ENCODE measurements around the gene CCDC17.
A peak's percentile ranks its signal among the peaks of the same experiment; 100 is the strongest.

Gene CCDC17

DNA sequence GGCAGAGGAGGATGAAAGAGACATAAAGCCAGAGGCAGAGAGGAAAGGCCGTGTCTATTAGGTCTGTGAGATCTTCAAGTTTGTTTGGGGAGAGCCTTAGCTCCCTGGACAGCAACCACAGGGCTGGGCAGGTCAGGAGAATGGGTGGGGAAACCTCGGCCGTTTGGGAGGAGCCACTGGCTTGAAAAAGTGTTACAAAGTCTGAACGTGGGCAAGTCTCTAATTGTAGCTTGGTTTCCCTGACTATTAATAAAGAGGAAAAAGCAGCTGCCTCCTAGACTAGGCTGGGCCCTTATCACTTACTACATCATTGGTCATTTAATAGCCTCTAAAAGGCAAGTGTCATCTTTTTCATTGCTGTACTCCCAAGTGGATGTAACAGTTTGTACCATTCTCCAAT is at the start of gene CCDC17:
TSS of gene CCDC17 (minus strand) at position 83 of the 400 bp plus-strand sequence. CDS start 145 bp downstream, outside the sequence.
- no peak for DNase-seq (ENCODE audit: extremely low read depth in 1 of 2, low read depth in 1 of 2)

DNA sequence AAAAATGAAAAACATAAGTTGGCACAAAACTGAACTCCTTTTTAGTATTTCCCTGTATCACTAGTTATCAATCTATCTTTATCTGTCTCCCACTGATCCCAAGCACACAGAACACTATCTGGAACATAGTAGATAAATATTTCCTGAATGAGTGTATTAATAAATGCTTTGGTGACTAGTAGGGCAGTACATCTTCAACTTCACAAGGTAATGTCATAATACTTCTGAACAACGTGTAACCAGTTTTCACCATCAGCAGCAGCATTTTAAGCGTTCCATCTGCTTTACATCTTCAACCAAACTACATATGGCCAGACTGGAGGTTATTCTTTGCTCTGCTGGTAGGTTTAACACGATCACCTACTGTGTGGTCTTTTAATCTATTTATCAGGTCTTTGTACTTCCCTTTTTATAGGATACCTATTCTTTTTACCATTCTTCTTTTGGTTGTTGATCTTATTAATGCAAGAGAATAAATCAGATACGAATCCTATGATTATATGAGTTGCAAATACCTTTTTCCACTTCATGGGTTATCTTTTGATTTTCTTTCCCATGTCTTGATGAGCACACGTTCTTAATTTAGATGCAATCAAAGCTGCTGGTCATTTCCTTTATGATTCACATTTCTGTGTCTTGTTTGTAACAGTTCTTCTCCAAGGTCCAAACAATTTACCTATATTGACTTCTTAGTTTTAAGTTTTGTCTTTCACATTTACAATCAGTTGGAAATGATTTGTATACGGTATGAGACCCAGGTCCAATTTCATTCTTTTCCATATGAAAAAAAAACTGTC is 46.2 kb upstream of the CCDC17 start:
- DNase-seq (ENCODE audit: extremely low read depth in 1 of 2, low read depth in 1 of 2), result no peak

DNA sequence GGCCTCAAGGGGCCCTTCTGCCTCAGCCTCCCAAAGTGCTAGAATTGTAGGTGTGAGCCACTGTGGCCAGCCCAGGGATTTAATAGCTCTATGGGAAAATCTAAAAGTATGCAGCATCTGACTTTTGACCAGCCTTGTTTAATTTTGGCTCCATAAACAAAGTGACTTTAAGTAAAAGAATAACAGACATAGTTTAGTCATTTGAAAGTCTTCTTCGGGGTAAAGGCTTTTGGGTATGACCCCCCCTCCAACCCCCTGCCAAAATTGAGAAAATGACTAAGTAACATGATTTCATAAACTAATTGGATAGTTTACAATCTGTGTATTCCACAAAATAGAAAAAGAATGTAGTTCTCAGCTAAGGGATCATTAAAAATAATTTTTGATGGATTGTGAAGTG is 45.5 kb upstream of the CCDC17 start:
- DNase-seq (ENCODE audit: extremely low read depth in 1 of 2, low read depth in 1 of 2), result no peak

DNA sequence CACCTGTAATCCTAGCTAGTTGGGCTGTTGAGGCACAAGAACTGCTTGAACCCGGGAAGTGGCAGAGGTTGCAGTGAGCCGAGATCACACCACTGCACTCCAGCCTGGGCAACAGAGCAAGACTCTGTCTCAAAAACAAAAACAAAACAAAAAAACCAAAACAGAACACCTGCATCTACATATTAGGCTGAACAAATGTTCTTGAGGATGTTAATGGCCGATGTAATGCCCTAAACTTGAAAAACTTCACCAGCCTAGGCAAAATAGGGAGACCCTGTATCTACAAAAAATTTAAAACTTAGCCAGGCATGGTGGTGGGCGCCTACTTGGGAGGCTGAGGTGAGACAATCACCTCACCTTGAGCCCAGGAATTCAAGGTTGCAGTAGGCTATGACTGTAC is 44.7 kb upstream of the CCDC17 start:
- DNase-seq (ENCODE audit: extremely low read depth in 1 of 2, low read depth in 1 of 2), result no peak

DNA sequence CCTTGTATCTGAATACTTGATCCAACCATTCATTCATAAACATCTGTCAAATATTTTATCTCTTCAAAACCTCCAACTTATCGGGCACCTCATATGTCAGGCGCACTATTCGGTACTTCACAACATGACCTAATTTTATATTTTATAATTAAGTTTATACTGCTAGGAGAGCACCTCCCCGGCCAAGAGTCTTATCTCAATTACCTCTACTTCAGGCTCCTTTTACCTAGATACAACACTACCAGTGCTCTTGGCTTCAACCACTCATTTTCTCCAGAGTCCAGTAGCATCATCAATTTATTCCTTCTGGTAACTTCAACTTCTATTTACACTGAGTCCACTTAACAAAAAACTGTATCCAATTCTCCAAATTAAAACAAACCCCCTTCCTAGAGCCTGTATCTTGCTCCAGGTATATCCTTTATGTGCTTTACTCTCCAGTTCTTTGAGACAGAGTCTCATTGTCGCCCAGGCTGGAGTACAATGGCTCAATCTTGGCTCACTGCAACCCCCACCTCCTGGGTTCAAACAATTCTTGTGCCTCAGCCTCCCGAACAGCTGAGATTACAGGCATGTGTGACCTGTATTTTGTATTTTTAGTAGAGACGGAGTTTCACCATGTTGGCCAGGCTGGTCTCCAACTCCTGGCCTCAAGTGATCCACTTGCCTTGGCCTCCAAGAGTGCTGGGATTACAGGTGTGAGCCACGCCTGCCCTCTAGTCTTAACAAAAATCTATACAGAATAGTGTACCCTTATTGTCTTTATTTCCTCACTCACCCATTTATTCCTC is 43.7 kb upstream of the CCDC17 start:
- no peak for DNase-seq (ENCODE audit: extremely low read depth in 1 of 2, low read depth in 1 of 2)

DNA sequence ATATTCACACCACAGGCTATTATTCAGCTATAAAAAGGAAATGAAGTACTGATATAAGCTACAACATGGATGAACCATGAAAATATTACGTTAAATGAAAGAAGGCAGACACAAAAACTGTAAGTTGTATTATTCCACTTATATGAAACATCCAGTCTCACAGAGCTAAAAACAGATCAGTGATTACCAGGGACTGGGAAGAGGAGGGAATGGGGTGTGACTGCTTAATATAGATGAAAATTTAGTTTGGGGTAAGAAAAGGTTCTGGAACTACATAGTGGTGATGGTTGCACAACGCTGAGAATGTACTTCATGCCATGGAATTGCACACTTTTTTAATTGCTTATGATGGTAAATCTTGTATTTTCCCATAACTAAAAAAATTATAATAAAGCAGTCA is 43.0 kb upstream of the CCDC17 start:
- no peak for DNase-seq (ENCODE audit: extremely low read depth in 1 of 2, low read depth in 1 of 2)

DNA sequence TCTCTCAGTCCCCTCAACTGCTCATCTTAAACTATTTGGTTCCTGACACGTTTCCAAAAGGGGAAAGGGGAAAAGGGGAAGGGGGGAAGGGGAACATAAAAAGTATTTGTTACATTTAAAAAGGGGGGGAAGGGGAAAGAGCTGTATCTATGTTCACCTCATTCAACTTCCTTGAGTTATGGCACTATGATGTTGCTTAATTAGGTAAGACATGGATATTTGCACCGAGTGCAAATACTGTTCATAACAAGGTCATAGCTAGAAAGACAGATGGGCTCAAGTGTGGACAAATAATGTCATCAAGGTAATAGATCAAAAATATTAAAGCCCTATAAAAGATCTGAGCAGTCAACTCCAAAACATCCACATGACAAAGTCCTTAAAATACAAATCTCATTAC is 36.5 kb upstream of the CCDC17 start:
- DNase-seq (ENCODE audit: extremely low read depth in 1 of 2, low read depth in 1 of 2), result no peak

DNA sequence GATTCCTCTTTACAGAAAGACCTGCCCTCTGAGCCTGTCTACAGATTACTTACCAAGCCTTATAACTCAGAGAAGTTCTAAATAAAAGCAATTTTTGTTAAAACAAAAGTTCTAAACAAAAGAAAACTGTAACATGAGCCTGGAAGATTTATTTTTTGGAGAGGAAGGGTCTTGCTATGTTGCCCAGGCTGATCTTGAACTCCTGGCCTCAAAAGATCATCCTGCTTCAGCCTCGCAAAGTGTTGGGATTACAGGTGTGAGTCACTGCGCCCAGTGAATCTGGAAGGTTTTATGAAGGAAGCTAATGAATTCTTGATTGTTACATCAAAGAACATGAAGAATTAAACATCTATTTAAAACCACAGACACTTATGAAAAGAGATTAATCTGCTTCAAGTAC is 35.4 kb upstream of the CCDC17 start:
- no peak for DNase-seq (ENCODE audit: extremely low read depth in 1 of 2, low read depth in 1 of 2)

DNA sequence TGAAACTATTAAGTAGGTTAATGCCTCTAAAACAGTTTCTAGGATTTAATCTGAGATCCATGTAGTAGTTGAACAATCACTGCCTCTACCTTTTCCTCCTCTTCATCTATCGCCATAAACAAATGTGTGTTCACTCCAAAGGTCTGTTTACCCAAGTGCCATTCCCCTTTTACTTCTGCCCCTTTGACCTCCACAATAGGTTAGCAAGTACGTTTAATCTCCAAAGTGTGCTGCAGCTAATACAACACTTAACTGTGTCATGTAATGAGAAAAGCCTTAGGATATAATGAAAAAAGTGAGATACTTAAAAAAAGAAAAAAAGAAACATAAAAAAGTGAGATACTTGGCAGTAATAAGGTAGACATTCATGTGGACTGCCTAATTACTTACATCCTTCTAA is 34.3 kb upstream of the CCDC17 start:
- DNase-seq (ENCODE audit: extremely low read depth in 1 of 2, low read depth in 1 of 2), result no peak

DNA sequence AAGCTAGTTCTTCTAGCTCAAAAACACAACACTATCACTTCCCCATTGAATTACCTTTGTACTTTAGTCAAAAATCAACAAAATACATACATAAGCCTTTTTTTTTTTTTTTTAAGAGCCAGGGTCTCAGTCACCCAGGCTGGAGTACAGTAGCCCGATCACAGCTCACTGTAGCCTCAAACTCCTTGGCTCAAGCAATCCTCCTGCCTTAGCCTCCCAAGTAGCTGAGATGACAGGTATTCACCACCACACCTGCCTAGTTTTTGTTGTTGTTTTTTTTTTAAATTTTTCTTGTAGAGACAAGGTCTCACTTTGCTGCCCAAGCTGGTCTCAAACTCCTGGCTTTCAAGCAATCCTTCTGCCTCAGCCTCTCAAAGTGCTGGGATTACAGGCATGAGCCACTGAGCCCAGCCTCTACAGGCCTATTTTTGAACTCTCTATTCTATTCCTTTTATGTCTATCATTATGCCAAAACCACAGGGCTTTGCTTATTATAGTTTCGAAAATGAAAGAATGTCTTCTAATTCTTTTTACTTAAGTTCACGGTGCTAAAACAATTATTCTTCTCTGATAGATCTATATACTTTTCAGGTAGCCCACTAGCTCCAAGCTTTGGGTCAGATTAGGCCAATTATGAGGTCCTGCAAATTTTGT is 32.8 kb upstream of the CCDC17 start:
- no peak for DNase-seq (ENCODE audit: extremely low read depth in 1 of 2, low read depth in 1 of 2)

DNA sequence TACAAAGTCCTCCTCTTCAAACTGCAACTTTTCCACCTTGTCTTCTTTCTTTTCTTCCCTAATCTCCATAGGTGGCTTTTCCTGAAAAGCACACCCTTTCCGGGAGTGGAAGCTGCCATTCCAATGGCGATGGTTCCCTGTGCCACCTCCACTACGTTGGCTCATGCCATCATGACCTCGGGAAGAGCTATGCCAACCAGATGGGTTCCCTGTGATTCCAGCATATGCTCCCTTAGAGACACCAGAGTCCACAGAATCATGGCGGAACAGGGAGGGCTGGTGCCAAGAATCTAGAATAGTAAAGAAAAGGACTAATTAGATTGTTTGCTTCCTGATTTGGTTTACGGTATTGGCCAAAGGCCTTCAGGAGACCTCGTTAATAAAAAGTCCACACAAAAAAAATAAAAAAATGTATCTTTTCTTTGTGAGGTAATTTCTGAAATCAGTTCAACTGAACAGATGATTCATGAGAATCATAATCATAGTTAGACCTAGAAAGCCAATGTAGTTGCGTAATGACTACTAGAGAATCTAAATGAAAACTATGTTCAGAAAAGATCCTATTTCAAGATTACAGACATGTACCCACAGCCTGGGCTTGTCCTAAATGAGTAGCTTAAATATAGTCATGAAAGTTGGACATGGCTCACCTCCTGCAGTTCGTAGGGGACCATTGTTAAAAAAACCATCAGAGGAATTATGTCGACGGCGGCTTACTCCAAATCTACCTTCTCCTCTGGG is 30.9 kb upstream of the CCDC17 start:
- peak in 1 of 2 donors; percentile 7 for DNase-seq (ENCODE audit: extremely low read depth in 1 of 2, low read depth in 1 of 2)

DNA sequence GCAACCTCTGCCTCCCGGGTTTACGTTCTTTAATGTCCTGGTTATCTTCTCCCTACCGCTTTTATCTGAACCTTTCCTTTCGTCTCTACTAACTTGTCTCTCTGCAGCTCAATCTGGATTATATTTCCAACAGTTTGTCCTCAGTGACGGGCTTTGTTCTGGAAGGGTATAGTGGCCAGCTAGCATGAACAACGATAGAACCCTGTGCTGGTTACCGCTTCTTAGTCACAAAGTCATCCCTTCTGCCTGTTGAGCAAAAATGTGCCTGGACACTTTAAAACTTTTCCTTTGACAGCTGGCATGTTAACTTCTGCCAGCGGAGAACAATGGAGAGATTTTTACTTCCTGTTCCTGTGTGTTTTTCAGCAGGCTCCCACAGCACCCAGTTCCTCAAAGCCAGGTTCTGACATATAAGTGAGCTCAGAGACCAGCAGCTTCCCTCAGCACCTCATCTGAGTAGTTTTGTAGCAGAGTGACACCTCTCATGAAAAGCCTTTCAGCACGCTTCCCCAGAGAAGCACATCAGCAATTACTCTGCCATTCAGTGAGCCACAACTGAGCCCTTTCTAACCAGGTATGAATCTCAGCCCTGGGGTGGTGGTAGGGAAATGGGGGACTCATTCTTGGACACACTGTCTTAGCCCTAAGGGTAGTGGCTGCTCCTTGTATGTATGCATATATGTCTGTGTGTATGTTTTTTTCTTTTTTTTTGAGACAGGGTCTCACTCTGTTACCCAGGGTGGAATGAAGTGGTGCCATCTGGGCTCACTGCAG is 23.6 kb upstream of the CCDC17 start:
- no peak for DNase-seq (ENCODE audit: extremely low read depth in 1 of 2, low read depth in 1 of 2)

DNA sequence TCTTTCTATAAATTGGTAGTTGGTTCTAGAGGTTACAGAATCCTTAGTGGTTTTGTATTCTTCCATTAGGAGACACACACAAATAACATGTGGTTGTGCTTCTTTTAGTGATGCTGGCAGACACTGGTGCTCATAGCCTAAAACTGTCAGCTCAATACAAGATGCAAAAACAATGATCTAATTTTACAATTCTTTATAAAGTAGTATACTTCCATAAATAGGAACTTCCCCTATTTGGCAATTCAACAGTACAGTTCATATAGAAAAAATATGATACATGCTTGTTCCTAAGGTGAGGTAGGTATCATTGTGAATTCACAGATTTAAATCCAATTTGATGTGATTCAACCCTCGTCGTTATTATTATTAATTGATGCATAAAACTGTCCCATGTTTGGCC is 20.8 kb upstream of the CCDC17 start:
- no peak for DNase-seq (ENCODE audit: extremely low read depth in 1 of 2, low read depth in 1 of 2)

DNA sequence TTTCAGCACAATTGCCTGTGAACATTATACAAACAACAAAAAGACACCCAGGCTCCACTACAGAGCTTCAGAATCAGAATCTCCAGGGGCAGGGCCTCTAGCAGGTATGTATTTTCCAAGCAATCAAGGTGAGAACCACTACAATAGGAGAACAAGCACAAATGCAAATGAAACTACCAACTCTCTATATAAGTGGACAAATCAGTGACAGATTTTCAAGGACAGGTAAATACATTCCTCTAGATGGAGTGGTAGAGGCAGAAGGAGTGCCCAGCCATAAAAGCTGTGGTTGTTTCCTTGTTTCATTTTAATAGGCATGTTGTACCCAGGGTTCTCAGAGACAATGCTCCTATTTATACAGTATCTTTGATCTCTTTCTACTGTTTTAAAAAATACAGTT is 20.1 kb upstream of the CCDC17 start:
- no peak for DNase-seq (ENCODE audit: extremely low read depth in 1 of 2, low read depth in 1 of 2)

DNA sequence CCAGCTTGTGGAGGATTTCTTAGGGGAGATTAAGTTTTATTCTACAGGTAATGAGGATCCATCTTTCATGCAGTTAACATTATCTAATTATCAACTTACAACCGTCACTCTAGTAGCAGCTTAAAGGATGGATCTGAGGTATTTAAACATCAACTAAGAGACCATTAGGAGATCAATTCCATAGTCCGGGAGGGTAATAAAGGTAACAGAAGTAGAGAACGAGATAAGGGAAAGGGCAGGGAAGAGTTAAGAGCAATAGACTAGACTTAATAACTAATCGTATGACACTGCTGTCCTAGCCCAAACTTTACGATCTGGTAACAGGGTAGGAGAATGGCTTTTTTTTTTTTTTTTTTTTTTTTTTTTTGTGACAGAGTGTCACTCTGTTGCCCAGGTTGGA is 19.5 kb upstream of the CCDC17 start:
- no peak for DNase-seq (ENCODE audit: extremely low read depth in 1 of 2, low read depth in 1 of 2)

DNA sequence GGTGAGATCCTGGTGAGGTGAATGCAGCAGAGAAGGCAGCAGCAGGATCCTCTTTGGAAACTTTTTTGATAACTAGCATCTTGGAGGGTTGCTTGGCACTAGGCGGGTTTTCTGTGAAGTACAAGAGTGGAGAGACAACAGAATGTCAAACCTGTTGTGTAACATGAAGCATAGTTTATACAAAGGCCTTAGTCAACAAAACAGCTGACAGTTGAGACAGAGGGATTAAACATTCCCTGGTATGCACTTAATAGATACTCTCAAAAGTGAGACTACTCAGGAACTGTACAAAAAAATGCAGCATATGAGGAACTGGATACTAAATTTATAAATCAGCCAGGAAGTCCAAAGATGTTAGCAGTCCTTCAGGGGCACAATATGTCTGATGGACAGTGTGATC is 16.4 kb upstream of the CCDC17 start:
- no peak for DNase-seq (ENCODE audit: extremely low read depth in 1 of 2, low read depth in 1 of 2)

DNA sequence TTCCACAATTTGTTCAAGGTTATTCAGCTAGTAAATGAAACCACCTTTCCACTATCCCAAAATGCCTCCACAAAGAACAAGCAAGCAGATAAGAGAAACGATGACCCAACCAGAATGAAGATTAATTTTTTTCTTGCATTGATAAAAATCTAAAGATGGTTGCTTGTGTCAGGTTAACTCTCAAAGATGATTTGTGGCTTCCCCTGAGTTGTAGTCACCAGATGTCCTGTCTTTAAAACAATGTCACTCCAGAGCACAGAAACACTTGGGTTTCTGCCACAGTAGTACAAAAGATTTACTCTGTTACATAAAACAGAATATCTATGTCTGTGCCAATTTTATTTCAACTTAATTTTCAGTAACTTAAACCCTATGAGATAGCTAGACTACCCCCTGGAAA is 11.4 kb upstream of the CCDC17 start:
- DNase-seq (ENCODE audit: extremely low read depth in 1 of 2, low read depth in 1 of 2), result no peak

DNA sequence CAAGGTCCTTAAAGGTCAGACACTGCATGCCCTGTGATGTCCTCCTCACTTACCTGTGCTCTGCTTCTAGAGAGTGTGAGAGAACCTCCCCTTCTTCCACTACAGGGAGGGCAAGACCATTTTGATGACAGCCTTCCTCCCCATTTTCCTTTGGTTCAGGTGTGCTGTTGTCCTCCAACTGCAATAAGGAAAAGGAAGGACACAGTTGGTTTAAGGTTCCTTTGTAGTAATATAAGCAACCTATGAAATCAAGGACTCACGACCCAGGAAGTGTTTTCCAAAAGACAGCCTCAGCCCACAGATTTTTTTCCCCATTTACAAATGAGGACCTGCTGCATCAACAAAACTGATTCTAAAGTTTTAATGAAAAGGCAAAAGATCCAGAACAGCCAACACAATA is 6.6 kb upstream of the CCDC17 start:
- no peak for DNase-seq (ENCODE audit: extremely low read depth in 1 of 2, low read depth in 1 of 2)

DNA sequence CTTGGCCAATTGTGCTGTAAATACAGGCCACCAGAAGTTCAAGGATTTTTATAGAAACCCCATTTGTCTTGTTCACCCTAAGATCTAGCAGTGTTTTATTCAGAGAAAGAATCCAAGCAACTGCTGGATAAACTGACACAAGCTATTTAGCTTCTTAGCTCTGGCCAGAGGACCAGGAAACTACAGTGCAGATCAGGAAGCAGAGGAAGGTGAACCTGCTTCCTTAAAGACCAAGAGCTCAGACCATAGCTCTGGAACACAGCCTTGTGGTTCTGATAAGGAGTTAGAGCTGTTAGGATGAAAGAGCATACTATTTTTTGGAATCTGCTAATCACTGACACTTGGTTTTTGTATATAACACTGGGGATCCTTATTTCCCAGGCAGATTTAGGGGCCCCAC is 5.2 kb upstream of the CCDC17 start:
- no peak for DNase-seq (ENCODE audit: extremely low read depth in 1 of 2, low read depth in 1 of 2)
